ENCODE measurements around the gene KRT82.

Gene KRT82

GRCh38 chr12:52395761-52396434, 10.2 kb downstream of the KRT82 start:
- Histone ChIP-seq H3K9me3 (ENCODE audit: control insufficient read depth, low read length) (no peaks in the 10 kb centered on the region), H3K27ac (ENCODE audit: low read depth, low read length, severe bottlenecking) (no peak overlapping the region), H3K4me3 (ENCODE audit: extremely low read depth, insufficient read depth, low read length, poor library complexity, severe bottlenecking) (no peak overlapping the region), H3K4me1 (ENCODE audit: control insufficient read depth, insufficient read depth, low read length, poor library complexity, severe bottlenecking) (peaks cover under 1% of the 10 kb centered on the region), H3K36me3 (ENCODE audit: control insufficient read depth, insufficient read depth, low read length) (no peaks in the 10 kb centered on the region)
- WGBS, 2 experiments (ENCODE audit: insufficient coverage in 2 of 2), result 68 to 69% methylated on average over 15 to 17 of the region's 20 CpGs

- Histone ChIP-seq H3K4me3 (ENCODE audit: extremely low read depth, insufficient read depth, low read length, poor library complexity, severe bottlenecking) (no peak overlapping the region), H3K27ac (ENCODE audit: low read depth, low read length, severe bottlenecking) (no peak overlapping the region), H3K9me3 (ENCODE audit: control insufficient read depth, low read length) (no peaks in the 10 kb centered on the region), H3K36me3 (ENCODE audit: control insufficient read depth, insufficient read depth, low read length) (no peaks in the 10 kb centered on the region), H3K4me1 (ENCODE audit: control insufficient read depth, insufficient read depth, low read length, poor library complexity, severe bottlenecking) (peaks cover 5% of the 10 kb centered on the region)
- WGBS, 2 experiments (ENCODE audit: insufficient coverage in 2 of 2), result 87 to 91% methylated on average over 11 to 13 of the region's 13 CpGs
These were observed 11.2 kb downstream of the KRT82 start for GRCh38 chr12:52394836-52395405.

- peaks cover 13% of the 10 kb centered on the region for H3K4me1 ChIP-seq (ENCODE audit: control insufficient read depth, insufficient read depth, low read length, poor library complexity, severe bottlenecking)
These were observed 13.6 kb downstream of the KRT82 start for GRCh38 chr12:52392465-52393007.

GRCh38 chr12:52391618-52392002, 14.5 kb downstream of the KRT82 start:
- WGBS, 2 experiments (ENCODE audit: insufficient coverage in 2 of 2), result 84 to 94% methylated on average over 4 of the region's 4 CpGs
- Histone ChIP-seq H3K4me1 (ENCODE audit: control insufficient read depth, insufficient read depth, low read length, poor library complexity, severe bottlenecking) (peaks cover 13% of the 10 kb centered on the region), H3K27ac (ENCODE audit: low read depth, low read length, severe bottlenecking) (no peak overlapping the region), H3K36me3 (ENCODE audit: control insufficient read depth, insufficient read depth, low read length) (no peaks in the 10 kb centered on the region), H3K9me3 (ENCODE audit: control insufficient read depth, low read length) (no peaks in the 10 kb centered on the region), H3K4me3 (ENCODE audit: extremely low read depth, insufficient read depth, low read length, poor library complexity, severe bottlenecking) (no peak overlapping the region)

More at GRCh38 chr12:52392465-52393007, 13.6 kb downstream of the KRT82 start:
- Histone ChIP-seq H3K36me3 (ENCODE audit: control insufficient read depth, insufficient read depth, low read length) (no peaks in the 10 kb centered on the region), H3K27ac (ENCODE audit: low read depth, low read length, severe bottlenecking) (no peak overlapping the region), H3K4me3 (ENCODE audit: extremely low read depth, insufficient read depth, low read length, poor library complexity, severe bottlenecking) (no peak overlapping the region), H3K9me3 (ENCODE audit: control insufficient read depth, low read length) (no peaks in the 10 kb centered on the region)
- WGBS, 2 experiments (ENCODE audit: insufficient coverage in 2 of 2), result 80 to 94% methylated on average over 5 to 6 of the region's 7 CpGs

- peaks cover 13% of the 10 kb centered on the region for H3K4me1 ChIP-seq (ENCODE audit: control insufficient read depth, insufficient read depth, low read length, poor library complexity, severe bottlenecking)
- H3K9me3 ChIP-seq (ENCODE audit: control insufficient read depth, low read length), result no peaks in the 10 kb centered on the region
- H3K27ac ChIP-seq (ENCODE audit: low read depth, low read length, severe bottlenecking), result no peak overlapping the region
- no peak overlapping the region for H3K4me3 ChIP-seq (ENCODE audit: extremely low read depth, insufficient read depth, low read length, poor library complexity, severe bottlenecking)
- H3K36me3 ChIP-seq (ENCODE audit: control insufficient read depth, insufficient read depth, low read length), result no peaks in the 10 kb centered on the region
- 63 to 64% methylated on average over 7 to 9 of the region's 11 CpGs for WGBS, 2 experiments (ENCODE audit: insufficient coverage in 2 of 2)
These were observed 15.2 kb downstream of the KRT82 start for GRCh38 chr12:52390739-52391617.

- Histone ChIP-seq H3K27ac (ENCODE audit: low read depth, low read length, severe bottlenecking) (no peak overlapping the region), H3K4me1 (ENCODE audit: control insufficient read depth, insufficient read depth, low read length, poor library complexity, severe bottlenecking) (peaks cover 13% of the 10 kb centered on the region), H3K4me3 (ENCODE audit: extremely low read depth, insufficient read depth, low read length, poor library complexity, severe bottlenecking) (no peak overlapping the region), H3K9me3 (ENCODE audit: control insufficient read depth, low read length) (no peaks in the 10 kb centered on the region), H3K36me3 (ENCODE audit: control insufficient read depth, insufficient read depth, low read length) (no peaks in the 10 kb centered on the region)
- 40 to 56% methylated on average over 6 to 7 of the region's 9 CpGs for WGBS, 2 experiments (ENCODE audit: insufficient coverage in 2 of 2)
These were observed 16.6 kb downstream of the KRT82 start for GRCh38 chr12:52389313-52390207.

- H3K4me1 ChIP-seq (ENCODE audit: control insufficient read depth, insufficient read depth, low read length, poor library complexity, severe bottlenecking), result peaks cover 13% of the 10 kb centered on the region
- 79 to 92% methylated on average over 2 of the region's 2 CpGs for WGBS, 2 experiments (ENCODE audit: insufficient coverage in 2 of 2)
- no peaks in the 10 kb centered on the region for H3K9me3 ChIP-seq (ENCODE audit: control insufficient read depth, low read length)
- H3K4me3 ChIP-seq (ENCODE audit: extremely low read depth, insufficient read depth, low read length, poor library complexity, severe bottlenecking), result no peak overlapping the region
- no peak overlapping the region for H3K27ac ChIP-seq (ENCODE audit: low read depth, low read length, severe bottlenecking)
- no peaks in the 10 kb centered on the region for H3K36me3 ChIP-seq (ENCODE audit: control insufficient read depth, insufficient read depth, low read length)
These were observed 18.3 kb downstream of the KRT82 start for GRCh38 chr12:52387859-52388258.

GRCh38 chr12:52385226-52385702, 20.9 kb downstream of the KRT82 start, which contains the start of gene KRT84:
Gene KRT84, minus strand, starts transcription at chr12:52385652. Its CDS starts 67 bp downstream, at chr12:52385585.
- H3K4me3 ChIP-seq (ENCODE audit: extremely low read depth, insufficient read depth, low read length, poor library complexity, severe bottlenecking), result no peak within 1 kb of the TSS

GRCh38 chr12:52383331-52383730, 22.8 kb downstream of the KRT82 start:
- no peak overlapping the region for H3K4me3 ChIP-seq (ENCODE audit: extremely low read depth, insufficient read depth, low read length, poor library complexity, severe bottlenecking)
- WGBS, 2 experiments (ENCODE audit: insufficient coverage in 2 of 2), result 90 to 97% methylated on average over 1 to 3 of the region's 3 CpGs
- H3K27ac ChIP-seq (ENCODE audit: low read depth, low read length, severe bottlenecking), result no peak overlapping the region
- no peaks in the 10 kb centered on the region for H3K4me1 ChIP-seq (ENCODE audit: control insufficient read depth, insufficient read depth, low read length, poor library complexity, severe bottlenecking)
- H3K36me3 ChIP-seq (ENCODE audit: control insufficient read depth, insufficient read depth, low read length), result no peaks in the 10 kb centered on the region
- no peaks in the 10 kb centered on the region for H3K9me3 ChIP-seq (ENCODE audit: control insufficient read depth, low read length)

More at GRCh38 chr12:52385226-52385702, 20.9 kb downstream of the KRT82 start, which contains the start of gene KRT84:
- Histone ChIP-seq H3K4me1 (ENCODE audit: control insufficient read depth, insufficient read depth, low read length, poor library complexity, severe bottlenecking) (peaks cover 7% of the 10 kb centered on the region), H3K36me3 (ENCODE audit: control insufficient read depth, insufficient read depth, low read length) (no peaks in the 10 kb centered on the region), H3K27ac (ENCODE audit: low read depth, low read length, severe bottlenecking) (no peak within 1 kb of the TSS), H3K9me3 (ENCODE audit: control insufficient read depth, low read length) (no peaks in the 10 kb centered on the region)
- 93 to 94% methylated on average over 10 to 11 of the region's 11 CpGs for WGBS, 2 experiments (ENCODE audit: insufficient coverage in 2 of 2)

GRCh38 chr12:52382854-52383253, 23.3 kb downstream of the KRT82 start:
- Histone ChIP-seq H3K9me3 (ENCODE audit: control insufficient read depth, low read length) (no peaks in the 10 kb centered on the region), H3K4me3 (ENCODE audit: extremely low read depth, insufficient read depth, low read length, poor library complexity, severe bottlenecking) (no peak overlapping the region), H3K36me3 (ENCODE audit: control insufficient read depth, insufficient read depth, low read length) (no peaks in the 10 kb centered on the region), H3K27ac (ENCODE audit: low read depth, low read length, severe bottlenecking) (no peak overlapping the region), H3K4me1 (ENCODE audit: control insufficient read depth, insufficient read depth, low read length, poor library complexity, severe bottlenecking) (no peaks in the 10 kb centered on the region)
- WGBS, 2 experiments (ENCODE audit: insufficient coverage in 2 of 2), result 71% methylated on average over 1 of the region's 2 CpGs

All from mesodermal cell (in vitro differentiated cells).